ENCODE results near the gene ARL6IP5. TPM values are rescaled to one million over a fixed set of nuclear protein-coding genes. Genes with fewer than 3 reads are reported as not detected.

Gene ARL6IP5
- total and polyA plus RNA-seq, 4 experiments from 2014 or later = 147 to 953 (median 328) TPM

DNA sequence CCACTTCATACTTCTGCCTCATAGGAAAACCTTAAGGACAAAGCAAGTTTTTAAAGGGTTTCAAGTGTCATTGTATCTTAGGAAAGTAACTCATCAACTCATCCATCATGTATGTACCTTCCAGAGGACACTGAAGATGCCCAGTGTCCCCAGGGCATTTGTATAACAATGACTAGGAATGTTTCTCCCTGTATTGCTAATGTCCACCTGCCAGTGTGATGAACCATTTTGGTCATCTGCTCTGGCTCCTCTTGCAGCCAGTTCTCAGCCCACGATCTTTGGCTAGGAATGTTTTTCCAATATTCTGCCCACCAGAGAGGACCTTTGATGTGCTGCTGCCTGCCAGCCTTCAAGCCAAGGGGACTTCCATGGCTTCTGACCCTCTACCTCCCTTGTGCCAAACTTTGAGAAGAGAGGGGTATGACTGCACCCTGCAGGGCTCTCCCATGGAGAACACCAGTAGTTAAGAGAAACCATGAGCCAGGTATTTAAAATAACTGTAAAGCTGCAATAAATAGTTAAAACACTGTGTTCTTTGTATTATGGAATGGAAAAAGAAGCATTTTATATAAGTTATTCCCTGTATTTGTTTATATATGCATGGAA lies 26.3 kb downstream of the ARL6IP5 start:
- POLR2A ChIA-PET (ENCODE audit: partially characterized antibody) = no interaction called here
- no peaks in the 10 kb centered on the region for H3K4me1 ChIP-seq (ENCODE audit: insufficient read depth, low read length)
- CTCF ChIA-PET (ENCODE audit: partially characterized antibody) = no interaction called here

DNA sequence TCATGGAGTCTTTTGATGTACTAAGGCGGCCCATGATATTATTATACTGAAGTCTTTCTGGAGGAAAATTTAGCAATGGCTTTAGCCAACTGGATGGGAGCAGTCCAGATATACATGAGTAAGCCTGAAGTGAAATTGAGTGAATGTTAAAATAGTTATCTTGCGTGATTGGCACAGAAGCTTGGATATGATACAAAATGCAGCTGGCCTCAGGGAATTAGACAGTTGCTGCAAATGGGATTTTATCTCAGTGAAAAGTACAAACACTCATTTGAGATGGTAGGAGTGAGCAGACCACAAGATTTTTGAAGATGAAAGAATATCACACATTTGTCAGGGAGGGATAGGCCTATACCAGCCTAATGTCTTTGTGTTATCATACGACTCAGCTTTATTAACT lies 28.8 kb downstream of the ARL6IP5 start:
- Histone ChIP-seq H3K27me3 (ENCODE audit: insufficient read depth, low read length) (no peaks in the 10 kb centered on the region), H3K9me3 (ENCODE audit: control insufficient read depth in 1 of 2, low read length in 2 of 2) (no peaks in the 10 kb centered on the region), H3K4me1 (ENCODE audit: insufficient read depth, low read length) (no peaks in the 10 kb centered on the region), H3K36me3 (ENCODE audit: insufficient read depth, low read length) (no peaks in the 10 kb centered on the region), H3K27ac (ENCODE audit: low read depth, low read length) (no peak overlapping the region), H3K4me3 (ENCODE audit: low read length in 2 of 2) (no peak overlapping the region)
- Mint-ChIP-seq H3K9me3 (no peaks in the 10 kb centered on the region), H3K27ac (peak overlapping the region in 1 of 7 donors; percentile 9), H3K27me3 (no peaks in the 10 kb centered on the region), H3K4me3 (no peak overlapping the region), H3K4me1 (peaks cover 0 to 4% (median 2%) of the 10 kb centered on the region in 4 donors), H3K36me3 (no peaks in the 10 kb centered on the region)
- intact Hi-C loops (cut with micrococcal nuclease) = no loop called here
- ChIA-PET POLR2A (ENCODE audit: partially characterized antibody) (interaction anchor here (1.1 kb wide), 1 partner anchor 29 kb away, joined by 4 read pairs; no protein-coding TSS in a partner anchor), CTCF (ENCODE audit: partially characterized antibody) (interaction anchor here (1.0 kb wide), 1 partner anchor 45 kb away, joined by 3 read pairs; no protein-coding TSS in a partner anchor)
- DNase-seq = no peak

More for the DNA sequence above, 26.3 kb downstream of the ARL6IP5 start:
- Mint-ChIP-seq H3K9me3 (no peaks in the 10 kb centered on the region), H3K27ac (peak overlapping the region in 4 of 7 donors; percentile 13 to 64 (median 31)), H3K36me3 (peaks cover 4% of the 10 kb centered on the region in 2 donors), H3K4me3 (no peak overlapping the region), H3K27me3 (no peaks in the 10 kb centered on the region), H3K4me1 (peaks cover 5 to 8% (median 6%) of the 10 kb centered on the region in 4 donors)
- no peak overlapping the region for H3K4me3 ChIP-seq (ENCODE audit: low read length in 2 of 2)
- intact Hi-C loops (cut with micrococcal nuclease) = no loop called here
- no peak for DNase-seq
- no peak overlapping the region for H3K27ac ChIP-seq (ENCODE audit: low read depth, low read length)
- no peaks in the 10 kb centered on the region for H3K36me3 ChIP-seq (ENCODE audit: insufficient read depth, low read length)
- H3K9me3 ChIP-seq (ENCODE audit: control insufficient read depth in 1 of 2, low read length in 2 of 2) = no peaks in the 10 kb centered on the region
- no peaks in the 10 kb centered on the region for H3K27me3 ChIP-seq (ENCODE audit: insufficient read depth, low read length)

DNA sequence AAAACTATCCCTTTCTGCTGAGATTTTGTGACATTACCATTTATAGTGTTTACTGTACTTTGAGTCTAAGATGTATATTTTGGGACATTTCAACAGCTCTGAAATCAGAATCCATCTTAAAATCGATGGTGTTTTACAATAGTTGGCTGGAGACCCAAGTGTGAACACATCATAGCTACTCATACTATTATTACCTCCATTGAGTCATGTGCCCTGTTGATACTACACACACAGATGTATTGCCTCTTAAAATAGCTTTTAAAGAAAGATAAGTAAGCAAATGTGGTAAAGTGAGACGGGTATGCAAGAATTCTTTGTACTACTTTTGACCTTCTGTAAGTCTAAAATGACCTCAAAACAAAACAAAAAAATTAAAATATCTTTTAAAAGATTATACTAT lies 31.0 kb downstream of the ARL6IP5 start:
- CTCF ChIA-PET (ENCODE audit: partially characterized antibody) = interaction anchor here (0.6 kb wide), 1 partner anchor 21 kb away, joined by 3 read pairs; no protein-coding TSS in a partner anchor

DNA sequence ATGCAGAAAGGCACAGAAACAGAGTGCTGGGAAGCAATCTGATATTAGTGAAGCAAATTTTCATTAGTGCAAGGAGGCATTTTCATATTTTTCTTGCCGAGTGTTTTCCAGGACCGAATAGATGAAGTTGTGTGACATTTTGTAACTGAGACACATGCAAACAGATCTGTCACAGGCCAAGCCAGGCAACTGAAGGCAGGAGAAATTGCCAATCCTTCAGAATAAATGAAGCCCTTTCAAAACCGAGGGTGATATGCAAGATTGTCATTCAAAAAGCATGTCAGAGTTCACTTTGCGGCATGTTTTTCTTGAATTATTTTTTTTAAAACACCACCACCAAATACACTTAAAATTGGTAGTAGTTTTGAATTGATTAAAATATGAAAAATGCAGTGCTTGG lies 31.4 kb downstream of the ARL6IP5 start:
- ChIA-PET POLR2A (ENCODE audit: partially characterized antibody) (no interaction called here), CTCF (ENCODE audit: partially characterized antibody) (interaction anchor here (0.6 kb wide), 1 partner anchor 22 kb away, joined by 3 read pairs; no protein-coding TSS in a partner anchor)
- H3K36me3 Mint-ChIP-seq = no peaks in the 10 kb centered on the region
- H3K27ac ChIP-seq (ENCODE audit: low read depth, low read length) = no peak overlapping the region
- H3K9me3 Mint-ChIP-seq = no peaks in the 10 kb centered on the region
- H3K4me3 Mint-ChIP-seq = no peak overlapping the region
- no peak for DNase-seq
- no peaks in the 10 kb centered on the region for H3K36me3 ChIP-seq (ENCODE audit: insufficient read depth, low read length)
- peaks cover 0 to 1% of the 10 kb centered on the region in 2 donors for H3K27me3 Mint-ChIP-seq
- H3K4me3 ChIP-seq (ENCODE audit: low read length in 2 of 2) = no peak overlapping the region
- H3K4me1 Mint-ChIP-seq = peaks cover 3 to 9% (median 6%) of the 10 kb centered on the region in 4 donors
- H3K9me3 ChIP-seq (ENCODE audit: control insufficient read depth in 1 of 2, low read length in 2 of 2) = no peaks in the 10 kb centered on the region
- no peaks in the 10 kb centered on the region for H3K4me1 ChIP-seq (ENCODE audit: insufficient read depth, low read length)
- H3K27ac Mint-ChIP-seq = no peak overlapping the region
- H3K27me3 ChIP-seq (ENCODE audit: insufficient read depth, low read length) = no peaks in the 10 kb centered on the region
- intact Hi-C loops (cut with micrococcal nuclease) = no loop called here

More for the DNA sequence above, 31.0 kb downstream of the ARL6IP5 start:
- Histone ChIP-seq H3K4me3 (ENCODE audit: low read length in 2 of 2) (no peak overlapping the region), H3K36me3 (ENCODE audit: insufficient read depth, low read length) (no peaks in the 10 kb centered on the region), H3K9me3 (ENCODE audit: control insufficient read depth in 1 of 2, low read length in 2 of 2) (no peaks in the 10 kb centered on the region), H3K4me1 (ENCODE audit: insufficient read depth, low read length) (no peaks in the 10 kb centered on the region), H3K27ac (ENCODE audit: low read depth, low read length) (no peak overlapping the region), H3K27me3 (ENCODE audit: insufficient read depth, low read length) (no peaks in the 10 kb centered on the region)
- H3K4me1 Mint-ChIP-seq = peaks cover 0 to 5% (median 2%) of the 10 kb centered on the region in 4 donors
- DNase-seq = no peak
- intact Hi-C loops (cut with micrococcal nuclease) = no loop called here
- peaks cover 0 to 1% of the 10 kb centered on the region in 2 donors for H3K27me3 Mint-ChIP-seq
- H3K4me3 Mint-ChIP-seq = no peak overlapping the region
- no peaks in the 10 kb centered on the region for H3K9me3 Mint-ChIP-seq
- POLR2A ChIA-PET (ENCODE audit: partially characterized antibody) = no interaction called here
- no peaks in the 10 kb centered on the region for H3K36me3 Mint-ChIP-seq
- H3K27ac Mint-ChIP-seq = no peak overlapping the region

DNA sequence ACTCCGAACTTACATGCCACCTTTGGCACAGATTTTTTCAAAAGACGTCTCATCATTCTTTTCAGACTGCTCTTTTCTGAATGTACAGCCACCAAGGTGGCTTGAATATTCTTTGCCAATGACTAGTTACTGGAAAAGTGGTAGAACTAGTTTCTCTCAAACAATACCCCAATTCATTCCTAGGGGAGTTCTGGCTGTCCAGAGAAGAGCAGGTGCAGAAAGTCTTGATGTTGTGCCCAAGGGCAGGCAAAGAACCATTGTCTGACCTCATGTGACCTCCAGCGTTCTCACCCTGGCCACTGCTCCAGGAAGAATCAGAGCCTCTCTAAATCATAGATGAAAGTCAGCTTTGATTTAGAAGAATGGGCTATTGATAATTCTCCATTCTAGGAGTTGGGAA lies 32.2 kb downstream of the ARL6IP5 start:
- no peaks in the 10 kb centered on the region for H3K27me3 ChIP-seq (ENCODE audit: insufficient read depth, low read length)
- no peaks in the 10 kb centered on the region for H3K9me3 ChIP-seq (ENCODE audit: control insufficient read depth in 1 of 2, low read length in 2 of 2)
- intact Hi-C loops (cut with micrococcal nuclease) = no loop called here
- ChIA-PET CTCF (ENCODE audit: partially characterized antibody) (interaction anchor here (1.0 kb wide), 1 partner anchor 69 kb away, joined by 3 read pairs; no protein-coding TSS in a partner anchor), POLR2A (ENCODE audit: partially characterized antibody) (interaction anchor here (0.6 kb wide), 1 partner anchor 368 kb away, joined by 3 read pairs; no protein-coding TSS in a partner anchor)
- H3K36me3 ChIP-seq (ENCODE audit: insufficient read depth, low read length) = no peaks in the 10 kb centered on the region
- Mint-ChIP-seq H3K27me3 (peaks cover 0 to 1% of the 10 kb centered on the region in 2 donors), H3K36me3 (no peaks in the 10 kb centered on the region), H3K4me1 (peaks cover 5 to 9% (median 6%) of the 10 kb centered on the region in 4 donors), H3K9me3 (no peaks in the 10 kb centered on the region), H3K4me3 (no peak overlapping the region), H3K27ac (no peak overlapping the region)
- no peaks in the 10 kb centered on the region for H3K4me1 ChIP-seq (ENCODE audit: insufficient read depth, low read length)
- H3K4me3 ChIP-seq (ENCODE audit: low read length in 2 of 2) = no peak overlapping the region
- H3K27ac ChIP-seq (ENCODE audit: low read depth, low read length) = no peak overlapping the region
- no peak for DNase-seq

DNA sequence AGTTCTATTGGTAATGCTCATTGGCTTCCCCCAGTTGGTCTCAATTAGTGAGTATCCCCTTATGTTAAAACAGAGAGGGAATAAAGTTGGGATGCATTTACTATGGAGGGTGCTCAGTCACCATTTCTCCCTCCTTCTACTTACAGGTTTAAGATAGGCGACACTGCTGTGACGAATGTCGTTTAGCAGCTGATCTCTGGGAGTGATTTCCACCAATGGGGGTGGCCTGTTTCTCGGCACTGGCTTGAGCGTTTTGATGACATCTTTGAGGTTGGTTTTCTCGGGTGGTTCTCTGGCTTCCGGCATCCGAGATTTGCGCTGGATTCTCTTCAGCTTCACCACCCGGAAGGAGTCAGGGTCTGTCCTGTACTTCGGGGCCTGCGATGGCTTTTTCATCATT lies 33.8 kb downstream of the ARL6IP5 start:
- Mint-ChIP-seq H3K27ac (no peak overlapping the region), H3K4me1 (peaks cover 5% of the 10 kb centered on the region in 4 donors), H3K27me3 (peaks cover 0 to 1% of the 10 kb centered on the region in 2 donors), H3K4me3 (no peak overlapping the region), H3K36me3 (no peaks in the 10 kb centered on the region), H3K9me3 (no peaks in the 10 kb centered on the region)
- H3K36me3 ChIP-seq (ENCODE audit: insufficient read depth, low read length) = no peaks in the 10 kb centered on the region
- intact Hi-C loops (cut with micrococcal nuclease) = no loop called here
- H3K27ac ChIP-seq (ENCODE audit: low read depth, low read length) = no peak overlapping the region
- ChIA-PET POLR2A (ENCODE audit: partially characterized antibody) (no interaction called here), CTCF (ENCODE audit: partially characterized antibody) (interaction anchor here (0.8 to 3.8 kb wide), 6 partner anchors 9 to 187 kb away, joined by 3 to 34 read pairs (median 4); no protein-coding TSS in a partner anchor)
- no peaks in the 10 kb centered on the region for H3K9me3 ChIP-seq (ENCODE audit: control insufficient read depth in 1 of 2, low read length in 2 of 2)
- no peaks in the 10 kb centered on the region for H3K27me3 ChIP-seq (ENCODE audit: insufficient read depth, low read length)
- no peaks in the 10 kb centered on the region for H3K4me1 ChIP-seq (ENCODE audit: insufficient read depth, low read length)
- no peak overlapping the region for H3K4me3 ChIP-seq (ENCODE audit: low read length in 2 of 2)
- no peak for DNase-seq

DNA sequence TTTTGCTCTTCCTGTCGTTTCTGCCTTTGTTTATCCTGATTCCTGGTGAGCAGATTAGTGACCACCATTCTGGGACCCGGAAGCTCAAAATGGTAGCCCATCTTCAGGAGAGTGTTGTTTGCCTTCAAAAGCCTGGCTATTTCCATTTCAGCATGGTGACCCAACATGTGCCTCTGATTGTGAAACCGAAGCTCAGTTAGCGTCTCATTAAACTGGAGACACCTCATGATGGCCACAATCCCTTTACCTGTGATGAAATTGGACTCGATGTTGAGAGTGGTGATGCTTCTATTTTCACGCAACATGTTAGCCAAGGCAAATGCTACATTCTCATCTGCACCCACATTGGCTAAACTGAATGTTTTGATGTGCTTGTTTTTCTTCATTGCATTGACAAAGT lies 34.4 kb downstream of the ARL6IP5 start:
- H3K36me3 Mint-ChIP-seq = no peaks in the 10 kb centered on the region
- H3K9me3 ChIP-seq (ENCODE audit: control insufficient read depth in 1 of 2, low read length in 2 of 2) = no peaks in the 10 kb centered on the region
- H3K36me3 ChIP-seq (ENCODE audit: insufficient read depth, low read length) = no peaks in the 10 kb centered on the region
- no peaks in the 10 kb centered on the region for H3K27me3 ChIP-seq (ENCODE audit: insufficient read depth, low read length)
- no peaks in the 10 kb centered on the region for H3K9me3 Mint-ChIP-seq
- no peaks in the 10 kb centered on the region for H3K4me1 ChIP-seq (ENCODE audit: insufficient read depth, low read length)
- POLR2A ChIA-PET (ENCODE audit: partially characterized antibody) = no interaction called here
- H3K4me3 ChIP-seq (ENCODE audit: low read length in 2 of 2) = no peak overlapping the region
- intact Hi-C loops (cut with micrococcal nuclease) = no loop called here
- H3K27ac ChIP-seq (ENCODE audit: low read depth, low read length) = no peak overlapping the region
- CTCF ChIA-PET (ENCODE audit: partially characterized antibody) = interaction anchor here (0.8 to 4.3 kb wide), 12 partner anchors 9 to 187 kb away, joined by 3 to 34 read pairs (median 4); no protein-coding TSS in a partner anchor
- peaks cover 0 to 1% of the 10 kb centered on the region in 2 donors for H3K27me3 Mint-ChIP-seq
- H3K4me1 Mint-ChIP-seq = peaks cover 5% of the 10 kb centered on the region in 4 donors
- DNase-seq = no peak
- peak overlapping the region in 1 of 7 donors; percentile 73 for H3K27ac Mint-ChIP-seq
- H3K4me3 Mint-ChIP-seq = no peak overlapping the region
